Loucy (cell line): Measurements from ENCODE around the gene GRB10.
A peak's percentile ranks its signal among the peaks of the same experiment; 100 is the strongest.

Source experiments
- H2AFZ ChIP-seq: fragments of 200-600 bp; sonication (generic); 2 replicates; pipeline ENCODE4 v1.6.0; 2016; ENCODE audit warnings: antibody characterized with exemption, mild to moderate bottlenecking, low read length, moderate library complexity
- H3F3A ChIP-seq: fragments of 200-600 bp; 2 replicates; pipeline ENCODE4 v1.6.0; 2016; ENCODE audit warnings: antibody characterized with exemption, low read depth, mild to moderate bottlenecking
- H3K27me3 ChIP-seq: fragments of 200-600 bp; sonication (generic); 2 replicates; pipeline ENCODE4 v1.6.1; 2014; ENCODE audit warnings: low read length, mild to moderate bottlenecking; ENCODE audit not compliant: insufficient read depth, poor library complexity, severe bottlenecking
- H3K36me3 ChIP-seq: fragments of 200-600 bp; sonication (generic); 2 replicates; pipeline ENCODE4 v1.6.1; 2016; ENCODE audit warnings: low read length; ENCODE audit not compliant: insufficient read depth
- H3K4me1 ChIP-seq: fragments of 200-600 bp; sonication (generic); 2 replicates; pipeline ENCODE4 v1.5.1; 2014; ENCODE audit warnings: low read length, mild to moderate bottlenecking; ENCODE audit not compliant: insufficient read depth, poor library complexity, severe bottlenecking
- H3K4me2 ChIP-seq: fragments of 200-600 bp; sonication (generic); 2 replicates; pipeline ENCODE4 v1.6.0; 2014; ENCODE audit warnings: antibody characterized with exemption, low read length, low read depth, mild to moderate bottlenecking; ENCODE audit not compliant: poor library complexity, severe bottlenecking
- H3K4me3 ChIP-seq: fragments of 200-600 bp; sonication (generic); 2 replicates; pipeline ENCODE4 v1.5.1; 2014; ENCODE audit warnings: low read length, mild to moderate bottlenecking, mixed read lengths; ENCODE audit not compliant: poor library complexity, severe bottlenecking
- H3K79me2 ChIP-seq: fragments of 200-600 bp; sonication (generic); 2 replicates; pipeline ENCODE4 v1.6.1; 2014; ENCODE audit warnings: low read length; ENCODE audit not compliant: insufficient read depth
- H3K9ac ChIP-seq: fragments of 200-600 bp; sonication (generic); 2 replicates; pipeline ENCODE4 v1.6.0; 2014; ENCODE audit warnings: mild to moderate bottlenecking, low read depth, low read length, moderate library complexity; ENCODE audit not compliant: poor library complexity, severe bottlenecking
- H3K9me2 ChIP-seq: fragments of 200-600 bp; sonication (generic); replicated peaks from 2 replicates; pipeline ENCODE4 v1.6.1; 2016; ENCODE audit warnings: low read depth, low read length, mixed read lengths
- H3K9me3 ChIP-seq: fragments of 200-600 bp; sonication (generic); 2 replicates; pipeline ENCODE4 v1.6.1; 2014; ENCODE audit warnings: mild to moderate bottlenecking, antibody characterized with exemption, low read length, low read depth; ENCODE audit not compliant: insufficient read depth
- H4K20me1 ChIP-seq: fragments of 200-600 bp; sonication (generic); 2 replicates; pipeline ENCODE4 v1.6.0; 2014; ENCODE audit warnings: antibody characterized with exemption, low read length, mild to moderate bottlenecking; ENCODE audit not compliant: insufficient read depth, poor library complexity, severe bottlenecking
- CTCF ChIP-seq: fragments of 200-600 bp; sonication (generic); conservative IDR thresholded peaks from 2 replicates; pipeline ENCODE4 v1.5.1; 2014; ENCODE audit warnings: mild to moderate bottlenecking, antibody characterized with exemption, low read length
- EZH2phosphoT487 ChIP-seq: fragments of 200-600 bp; IDR thresholded peaks from 2 replicates; pipeline ENCODE4 v1.6.1; 2018; ENCODE audit warnings: antibody characterized with exemption, mild to moderate bottlenecking, moderate library complexity, borderline replicate concordance

GRB10 gene

GRCh38 chr7:50641442-50642405 is 141.0 kb downstream of the GRB10 start:
- no peaks in the 10 kb centered on the region for H3K9me2 ChIP-seq
- no peaks in the 10 kb centered on the region for H3K9me3 ChIP-seq
- H3K4me2 ChIP-seq, result no peak overlapping the region
- no peaks in the 10 kb centered on the region for H3K4me1 ChIP-seq
- no peaks in the 10 kb centered on the region for H3F3A ChIP-seq
- no peaks in the 10 kb centered on the region for H3K36me3 ChIP-seq
- TF ChIP-seq CTCF, result peak; percentile 30; the same call in 1 of the 2 replicates
- TF ChIP-seq EZH2phosphoT487, result no peak
- H2AFZ ChIP-seq, result no peak overlapping the region
- no peak overlapping the region for H3K4me3 ChIP-seq
- H3K79me2 ChIP-seq, result no peaks in the 10 kb centered on the region
- H3K9ac ChIP-seq, result no peak overlapping the region
- H4K20me1 ChIP-seq, result no peaks in the 10 kb centered on the region
- no peaks in the 10 kb centered on the region for H3K27me3 ChIP-seq

GRCh38 chr7:50640779-50641178 is 141.9 kb downstream of the GRB10 start:
- Histone ChIP-seq H3K4me3 (no peak overlapping the region), H2AFZ (no peak overlapping the region), H3K9me2 (no peaks in the 10 kb centered on the region), H3K4me1 (no peaks in the 10 kb centered on the region), H3K4me2 (no peak overlapping the region), H3K27me3 (no peaks in the 10 kb centered on the region), H3K36me3 (no peaks in the 10 kb centered on the region), H3K9ac (no peak overlapping the region), H4K20me1 (no peaks in the 10 kb centered on the region), H3K9me3 (no peaks in the 10 kb centered on the region), H3K79me2 (no peaks in the 10 kb centered on the region), H3F3A (no peaks in the 10 kb centered on the region)
- no peak for TF ChIP-seq CTCF
- TF ChIP-seq EZH2phosphoT487, result no peak

- Histone ChIP-seq H3K4me2 (no peak overlapping the region), H2AFZ (no peak overlapping the region), H3K36me3 (no peaks in the 10 kb centered on the region), H4K20me1 (no peaks in the 10 kb centered on the region), H3F3A (no peaks in the 10 kb centered on the region), H3K27me3 (no peaks in the 10 kb centered on the region), H3K4me1 (no peaks in the 10 kb centered on the region), H3K9me2 (no peaks in the 10 kb centered on the region), H3K9me3 (no peaks in the 10 kb centered on the region), H3K79me2 (no peaks in the 10 kb centered on the region), H3K4me3 (no peak overlapping the region), H3K9ac (no peak overlapping the region)
- no peak for TF ChIP-seq CTCF
- no peak for TF ChIP-seq EZH2phosphoT487
These were observed 142.4 kb downstream of the GRB10 start for GRCh38 chr7:50640256-50640655.
